COR-L47 (cell line): Measurements from ENCODE around the gene ATP2A3.

Experiments used
- DNase-seq: peaks from one replicate; lab custom pipeline; 2025; lab: John Stamatoyannopoulos, UW

Gene ATP2A3

DNA sequence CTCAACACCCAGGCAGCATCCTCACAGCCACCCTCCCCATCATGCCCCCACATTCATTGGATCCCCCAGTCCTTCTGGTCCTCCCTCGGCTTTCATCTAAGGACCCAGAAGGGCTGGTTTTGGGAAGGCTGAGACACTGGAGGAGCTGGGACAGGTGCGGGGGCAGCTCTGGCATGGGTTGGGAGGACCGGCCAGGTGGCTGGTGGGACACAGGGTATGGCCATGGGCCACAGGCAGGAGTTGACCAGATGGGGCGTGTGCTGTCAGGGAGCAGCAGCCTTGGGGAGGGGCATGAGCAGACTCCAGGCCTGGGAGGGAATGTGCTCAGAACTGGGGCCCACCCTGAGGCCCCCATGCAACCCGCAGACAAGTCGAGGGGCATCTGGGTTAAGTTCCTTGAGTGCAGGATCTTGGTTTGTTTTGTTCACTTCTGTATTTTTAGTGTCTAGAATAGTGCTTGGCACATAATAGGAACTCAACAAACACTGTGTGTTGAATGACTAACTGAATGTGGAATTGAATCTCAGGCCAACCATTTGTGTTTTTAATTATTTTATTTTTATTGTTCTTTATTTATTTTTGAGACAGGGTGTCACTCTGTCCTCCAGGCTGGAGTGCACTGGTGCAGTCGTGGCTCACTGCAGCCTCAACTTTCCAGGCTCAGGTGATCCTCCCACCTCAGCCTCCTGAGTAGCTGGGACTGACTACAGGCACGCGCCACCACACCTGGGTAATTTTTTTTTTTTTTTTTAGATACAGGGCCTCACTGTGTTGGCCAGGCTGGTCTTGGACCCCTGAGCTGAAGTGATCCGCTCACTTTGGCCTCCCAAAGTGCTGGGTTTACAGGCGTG lies 53.6 kb downstream of the ATP2A3 start:
- DNase-seq, result no peak

GRCh38 chr17:3909257-3909656 lies 55.0 kb downstream of the ATP2A3 start:
- DNase-seq, result no peak

- no peak for DNase-seq
These were observed 56.6 kb downstream of the ATP2A3 start for GRCh38 chr17:3907483-3908216.

DNA sequence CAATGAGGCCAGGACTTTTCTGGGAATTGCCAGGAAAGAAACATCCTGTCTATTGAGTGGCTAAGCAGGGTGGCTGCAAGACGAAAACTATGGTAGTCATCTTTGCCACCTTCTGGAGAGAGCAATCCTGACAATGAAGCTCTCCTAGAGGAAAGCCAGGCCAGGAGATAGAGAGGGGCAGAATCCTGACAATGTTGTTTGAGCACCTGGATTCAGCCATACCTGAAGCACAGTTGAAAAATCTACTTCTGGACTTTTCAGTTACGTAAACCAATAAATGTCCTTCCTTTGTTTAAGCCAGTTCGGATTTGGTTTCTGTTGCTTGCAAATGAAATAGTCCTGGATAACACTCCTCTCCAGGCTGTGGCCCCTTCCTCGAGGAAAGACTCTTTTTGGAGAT lies 57.4 kb downstream of the ATP2A3 start:
- no peak for DNase-seq

DNA sequence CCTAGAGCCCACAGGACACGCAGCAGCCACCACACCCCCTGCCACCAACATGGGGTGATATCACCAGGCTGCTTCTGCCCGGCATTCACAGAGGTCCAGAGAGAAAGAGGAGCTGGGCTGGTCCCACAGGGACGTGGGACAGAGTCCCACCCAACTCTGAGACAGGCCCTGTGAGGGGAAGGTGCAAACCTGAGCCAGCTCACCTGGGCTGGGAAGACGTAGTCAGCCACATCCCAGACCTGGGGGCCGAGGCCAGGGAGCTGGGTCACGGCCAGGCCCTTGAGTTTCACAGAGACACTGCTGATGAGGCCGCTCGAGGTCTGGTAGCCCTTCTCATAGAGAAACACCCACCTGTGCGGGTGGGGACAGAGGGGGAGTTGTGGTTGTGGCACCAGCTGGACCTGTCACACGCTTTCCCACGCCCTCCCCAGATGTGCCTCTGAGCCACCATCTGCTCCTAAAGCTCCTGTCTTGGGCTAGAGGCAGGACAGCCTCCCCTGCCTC lies 59.2 kb downstream of the ATP2A3 start:
- DNase-seq, result no peak

DNA sequence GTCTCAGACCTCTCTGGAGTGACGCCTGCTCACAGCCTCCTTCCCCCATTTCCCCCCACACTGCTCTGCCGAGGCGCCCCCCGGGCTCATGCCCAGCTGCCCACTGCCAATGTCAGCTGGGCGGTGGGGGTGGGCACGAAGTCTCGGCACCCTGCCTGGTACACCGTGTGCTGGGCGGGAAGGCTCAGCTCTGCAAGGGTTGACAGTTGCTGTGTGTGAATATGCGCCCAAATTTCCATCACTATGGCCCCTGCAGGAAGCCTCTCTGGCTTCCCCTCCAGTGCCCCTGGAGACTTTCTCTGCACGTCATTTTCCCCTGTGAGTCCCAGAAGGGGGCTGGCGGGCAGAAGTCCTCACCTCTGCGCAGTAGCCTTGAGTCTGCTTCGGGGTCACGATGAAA lies 59.7 kb downstream of the ATP2A3 start:
- DNase-seq, result no peak

DNA sequence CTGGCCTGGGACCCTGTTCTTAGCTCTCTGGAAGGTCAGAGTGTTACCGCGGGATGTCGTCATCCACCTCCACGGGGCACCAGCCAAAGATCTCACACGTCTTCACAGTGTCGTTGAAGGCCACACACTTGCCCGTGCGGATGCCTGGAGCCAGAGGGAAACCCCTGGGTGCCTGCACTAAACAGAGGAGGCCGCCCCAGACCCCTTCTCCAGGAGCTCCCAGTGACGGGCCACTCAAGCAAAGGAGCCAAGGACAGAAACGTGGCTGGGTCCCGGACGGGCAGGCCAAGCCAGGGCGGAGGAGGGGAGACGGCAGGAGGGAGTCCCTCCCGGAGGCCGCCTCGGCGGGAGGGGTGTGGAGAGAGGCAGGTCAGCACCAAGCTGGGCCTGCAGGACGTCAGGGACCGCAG lies 60.4 kb downstream of the ATP2A3 start:
- DNase-seq, result no peak

DNA sequence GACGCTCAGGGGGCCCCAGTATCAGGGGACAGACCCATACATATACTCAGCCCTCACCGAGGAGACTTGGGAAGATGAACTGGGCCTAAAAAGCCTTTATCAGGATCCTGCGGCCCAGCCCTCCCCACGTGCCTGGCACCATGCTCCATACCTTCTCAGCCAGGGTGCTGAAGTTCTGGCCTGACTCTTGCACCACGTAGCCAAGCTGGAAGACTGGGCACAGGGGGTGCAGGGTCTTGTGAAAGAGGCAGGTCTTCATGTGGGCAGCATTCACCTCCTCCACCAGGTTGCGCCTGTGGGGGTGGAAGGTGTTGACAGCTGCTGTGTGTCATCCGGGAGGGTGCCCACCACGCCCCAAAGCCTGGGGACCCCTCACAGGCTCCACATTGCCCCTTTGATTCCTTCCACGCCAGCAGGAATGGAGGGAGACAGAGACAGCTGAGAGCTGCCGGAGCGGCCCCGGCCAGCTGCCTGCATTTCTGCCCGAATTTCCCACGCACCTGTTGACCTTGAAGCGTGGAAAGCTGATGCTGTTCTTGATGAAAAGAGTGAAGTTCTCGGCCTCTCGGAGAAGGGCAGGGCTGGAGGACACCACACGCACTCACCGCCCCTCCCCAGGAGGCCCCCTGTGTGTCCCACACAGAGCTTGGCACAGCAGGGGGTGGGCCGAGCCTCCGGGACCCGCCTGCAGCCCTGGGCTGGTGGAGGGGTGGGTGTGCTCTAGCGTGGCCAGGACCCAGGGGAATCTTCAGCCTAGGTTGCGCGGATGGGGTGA lies 61.0 kb downstream of the ATP2A3 start:
- DNase-seq, result no peak

GRCh38 chr17:3900646-3901045 lies 63.6 kb downstream of the ATP2A3 start:
- no peak for DNase-seq

GRCh38 chr17:3897731-3898130 lies 66.5 kb downstream of the ATP2A3 start:
- DNase-seq, result no peak

DNA sequence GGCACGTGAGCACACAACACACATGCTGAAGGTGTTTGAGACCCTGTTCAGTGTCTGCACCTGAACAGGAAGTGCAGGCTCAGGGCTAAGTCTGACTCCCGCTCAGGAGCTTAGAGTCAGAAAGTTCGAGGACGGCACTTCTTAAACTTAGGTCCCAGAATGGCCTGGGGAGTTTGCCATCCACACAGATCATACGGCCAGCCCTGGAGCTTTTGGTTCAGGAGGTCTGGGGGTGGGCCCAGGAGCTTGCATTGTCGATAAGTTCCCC lies 67.3 kb downstream of the ATP2A3 start:
- no peak for DNase-seq

- DNase-seq, result no peak
These were observed 67.9 kb downstream of the ATP2A3 start for GRCh38 chr17:3896108-3896967.

- no peak for DNase-seq
These were observed 68.9 kb downstream of the ATP2A3 start for GRCh38 chr17:3895354-3895753.

DNA sequence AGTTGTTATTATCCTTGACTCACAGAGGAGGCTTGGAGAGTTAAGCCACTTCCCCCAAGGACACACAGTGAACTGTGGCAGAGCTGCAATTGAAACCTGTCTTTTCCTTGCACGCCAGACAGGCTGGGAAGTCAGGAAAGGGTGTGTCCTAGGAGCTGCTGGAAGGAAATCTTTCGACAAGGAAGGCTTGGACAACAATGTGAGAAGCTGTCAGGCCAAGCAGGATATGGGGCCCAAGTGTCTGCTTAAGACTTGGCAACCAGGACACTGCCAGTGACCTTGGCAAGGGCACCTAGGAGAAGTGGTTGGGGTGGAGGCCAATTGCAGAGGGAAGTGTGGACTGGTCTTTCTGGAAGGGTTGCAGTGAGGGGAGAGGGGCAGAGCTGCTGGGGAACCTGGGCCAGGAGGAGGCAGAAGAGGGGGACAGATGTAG lies 69.3 kb downstream of the ATP2A3 start:
- no peak for DNase-seq

DNA sequence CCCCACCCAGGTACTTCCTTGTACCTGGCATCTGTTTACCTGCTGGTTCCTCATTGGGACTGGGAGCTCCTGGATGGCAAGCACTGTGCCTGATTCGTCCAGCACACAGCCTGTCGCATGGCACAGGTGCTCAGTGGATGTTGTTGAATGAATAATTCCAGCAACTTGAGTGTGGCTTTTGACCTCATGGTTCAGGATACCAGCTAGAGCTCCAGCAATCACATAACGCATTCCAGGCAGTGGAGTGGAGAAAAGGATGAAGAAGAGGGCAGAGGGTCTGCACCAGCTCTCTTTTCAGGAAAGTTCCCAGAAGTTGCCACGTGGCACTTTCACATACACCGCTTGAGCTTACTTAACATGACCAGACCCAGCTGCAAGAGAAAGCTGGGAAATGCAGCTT lies 70.0 kb downstream of the ATP2A3 start:
- DNase-seq, result no peak

GRCh38 chr17:3893720-3894116 lies 70.5 kb downstream of the ATP2A3 start:
- no peak for DNase-seq

- peak; percentile 52 for DNase-seq
These were observed 71.1 kb downstream of the ATP2A3 start, which contains the start of gene CAMKK1 for GRCh38 chr17:3893003-3893719. Gene CAMKK1, minus strand, starts transcription at chr17:3893053. Its CDS starts 7,366 bp downstream, at chr17:3885687.

DNA sequence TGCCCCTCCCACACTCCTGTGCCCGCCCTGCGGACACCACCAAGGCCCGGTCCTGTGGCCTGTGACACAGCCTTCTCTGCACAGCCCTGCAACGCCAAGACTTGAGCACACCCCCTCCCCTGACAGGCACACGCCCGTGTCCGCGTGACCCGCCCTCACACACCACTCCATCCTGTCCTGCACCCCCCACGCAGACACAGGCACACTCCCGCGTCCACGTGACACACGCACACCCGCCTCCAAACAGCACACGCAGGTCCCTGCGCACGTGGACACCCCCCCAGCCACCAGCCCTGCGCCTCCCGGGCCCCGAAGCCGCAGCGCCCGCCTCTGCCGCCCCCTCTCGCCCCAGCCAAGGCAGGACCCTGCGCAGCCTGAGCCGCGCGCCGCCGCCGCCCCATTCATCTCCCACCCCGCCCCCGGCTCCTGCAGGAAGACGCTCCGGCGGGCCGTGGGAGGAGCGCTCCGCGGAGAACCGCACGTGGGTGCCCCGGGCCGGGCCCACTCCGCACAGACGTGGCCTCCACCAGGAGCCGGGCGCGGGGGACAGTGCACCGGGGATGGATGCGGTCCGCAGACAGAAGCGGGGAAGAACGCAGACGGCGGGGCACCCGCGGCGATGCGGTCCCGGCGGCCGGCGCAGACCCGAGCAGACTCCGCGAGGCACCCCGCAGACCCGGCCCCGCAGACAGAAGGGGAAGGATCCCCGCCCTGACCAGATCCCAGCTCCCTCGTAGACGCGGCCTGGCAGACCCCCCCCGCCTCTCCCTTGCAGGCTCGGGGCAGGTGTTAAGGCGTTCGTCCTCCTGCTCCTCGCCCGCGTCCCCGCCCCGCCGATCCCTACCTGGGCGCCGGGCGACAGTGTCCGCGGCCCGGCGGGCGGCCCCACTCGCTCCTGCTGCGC lies 71.9 kb downstream of the ATP2A3 start:
- no peak for DNase-seq

- DNase-seq, result no peak
These were observed 72.6 kb downstream of the ATP2A3 start for GRCh38 chr17:3891626-3892094.

GRCh38 chr17:3890878-3891219 lies 73.4 kb downstream of the ATP2A3 start:
- no peak for DNase-seq
